Epithelial cell of proximal tubule (primary cell): ENCODE measurements around the gene MB21D2. TPM values are rescaled to one million over a fixed set of nuclear protein-coding genes. Genes with fewer than 3 reads are reported as not detected.

Experiments used
- DNase-seq: peaks from one replicate; pipeline ENCODE4 v3.0.0-alpha.2; 2011; ENCODE audit warnings: low read depth
- H3K4me3 ChIP-seq: 2 replicates; pipeline ENCODE4 v1.5.1; 2011; ENCODE audit warnings: low read depth, mild to moderate bottlenecking, low read length
- total RNA-seq: library from RNA; depleted of rRNA; stranded (reverse); fragments of >200 nt; gene quantifications from 2 replicates; pipeline ENCODE4 v1.2.3, GENCODE V29; 2015
- TF ChIP-seq, protein P1 (sequence below): conservative IDR thresholded peaks from 2 replicates; pipeline ENCODE4 v1.5.1; 2012; ENCODE audit warnings: low read depth, mild to moderate bottlenecking, low read length

The MB21D2 gene
- total RNA-seq, 1 donor from 2014 or later = 17.7 TPM

- TF ChIP-seq, protein P1, sequence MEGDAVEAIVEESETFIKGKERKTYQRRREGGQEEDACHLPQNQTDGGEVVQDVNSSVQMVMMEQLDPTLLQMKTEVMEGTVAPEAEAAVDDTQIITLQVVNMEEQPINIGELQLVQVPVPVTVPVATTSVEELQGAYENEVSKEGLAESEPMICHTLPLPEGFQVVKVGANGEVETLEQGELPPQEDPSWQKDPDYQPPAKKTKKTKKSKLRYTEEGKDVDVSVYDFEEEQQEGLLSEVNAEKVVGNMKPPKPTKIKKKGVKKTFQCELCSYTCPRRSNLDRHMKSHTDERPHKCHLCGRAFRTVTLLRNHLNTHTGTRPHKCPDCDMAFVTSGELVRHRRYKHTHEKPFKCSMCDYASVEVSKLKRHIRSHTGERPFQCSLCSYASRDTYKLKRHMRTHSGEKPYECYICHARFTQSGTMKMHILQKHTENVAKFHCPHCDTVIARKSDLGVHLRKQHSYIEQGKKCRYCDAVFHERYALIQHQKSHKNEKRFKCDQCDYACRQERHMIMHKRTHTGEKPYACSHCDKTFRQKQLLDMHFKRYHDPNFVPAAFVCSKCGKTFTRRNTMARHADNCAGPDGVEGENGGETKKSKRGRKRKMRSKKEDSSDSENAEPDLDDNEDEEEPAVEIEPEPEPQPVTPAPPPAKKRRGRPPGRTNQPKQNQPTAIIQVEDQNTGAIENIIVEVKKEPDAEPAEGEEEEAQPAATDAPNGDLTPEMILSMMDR = no peak
- H3K4me3 ChIP-seq = no peak overlapping the region
- no peak for DNase-seq
These were observed 55.1 kb downstream of the MB21D2 start for GRCh38 chr3:192862408-192863090.

- DNase-seq = no peak
- TF ChIP-seq, protein P1 = no peak
These were observed 55.7 kb downstream of the MB21D2 start for GRCh38 chr3:192861972-192862371.

DNA sequence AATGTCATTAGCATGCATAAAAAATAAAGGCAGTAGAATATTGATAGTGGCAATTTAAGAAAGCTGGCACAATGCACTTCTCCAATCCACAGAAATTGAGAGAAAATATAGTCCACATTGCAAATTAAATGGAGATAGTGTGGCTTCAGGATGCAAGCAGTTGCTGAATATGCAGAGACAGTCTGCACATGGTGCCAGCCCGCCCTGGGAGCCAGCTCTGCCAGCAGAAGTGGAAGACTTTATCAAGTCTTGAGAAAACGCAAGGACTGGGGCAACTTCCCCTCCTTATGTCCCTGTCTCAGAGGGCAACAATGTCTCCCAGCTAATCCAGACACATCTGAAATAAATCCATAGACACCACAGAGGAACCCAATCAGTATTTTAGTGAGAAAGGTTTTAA, 57.2 kb downstream of the MB21D2 start:
- TF ChIP-seq, protein P1 = no peak
- no peak for DNase-seq
- H3K4me3 ChIP-seq = no peak overlapping the region

More at GRCh38 chr3:192861972-192862371, 55.7 kb downstream of the MB21D2 start:
- H3K4me3 ChIP-seq = no peak overlapping the region

- H3K4me3 ChIP-seq = no peak overlapping the region
- TF ChIP-seq, protein P1 = no peak
- DNase-seq = no peak
These were observed 58.6 kb downstream of the MB21D2 start for GRCh38 chr3:192858849-192859585.

DNA sequence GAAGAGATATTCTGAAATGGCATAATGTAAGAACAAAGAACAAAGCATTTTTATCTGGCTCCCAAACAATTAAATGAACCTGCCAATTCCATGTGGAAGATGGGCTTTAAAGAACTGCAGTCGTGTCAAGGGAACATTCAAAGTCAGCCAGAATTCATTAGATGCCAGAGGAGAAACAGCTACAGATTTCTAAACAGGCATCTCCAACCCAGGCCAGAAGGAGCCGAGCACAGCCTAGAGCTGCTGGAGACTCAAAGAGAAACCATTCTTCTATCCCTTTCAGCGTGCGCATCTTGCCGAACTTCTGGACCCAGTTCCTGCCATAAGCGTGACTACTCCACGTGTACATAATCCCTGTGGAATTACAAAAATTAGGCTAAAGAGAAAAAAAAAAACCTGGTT, 60.4 kb downstream of the MB21D2 start:
- TF ChIP-seq, protein P1 = no peak
- H3K4me3 ChIP-seq = no peak overlapping the region
- no peak for DNase-seq

DNA sequence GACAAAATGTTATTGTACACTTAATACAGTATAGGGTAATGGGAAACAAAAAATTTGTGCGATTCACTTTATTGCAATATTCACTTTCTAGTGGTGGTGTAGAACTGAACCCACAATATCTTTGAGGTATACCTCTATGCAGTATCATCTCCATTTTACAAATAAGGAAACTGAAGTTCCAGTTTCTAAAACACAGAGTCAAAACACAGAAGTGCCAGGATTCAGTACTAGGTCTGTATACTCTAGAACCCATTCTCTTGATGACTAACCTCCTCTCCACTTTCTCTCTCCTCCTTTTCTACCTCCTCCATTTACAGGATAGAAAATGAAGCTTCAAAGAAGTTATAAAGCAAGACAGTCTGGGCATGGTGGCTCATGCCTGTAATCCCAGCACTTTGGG, 62.2 kb downstream of the MB21D2 start:
- DNase-seq = no peak
- TF ChIP-seq, protein P1 = no peak
- H3K4me3 ChIP-seq = no peak overlapping the region
